Natural killer cell treated with Interleukin-12 subunit alpha and Interleukin-12 subunit beta and Interleukin-15 and Interleukin-18, amount 100 ng/mL, for 72 hours (primary cell): ENCODE data around the gene VPS35L. TPM values are rescaled to one million over a fixed set of nuclear protein-coding genes. Genes with fewer than 3 reads are reported as not detected.

Source experiments
- ATAC-seq, 2 donors: fragments of 150-1000 bp; cut with Tn5 transposase in 1 of 2; sonication (Bioruptor Pico), chemical (Tn5 transposase) in 1 of 2; 2 replicates each; pipeline ENCODE4 v1.10.0; 2021
- DNase-seq: peaks from one replicate; pipeline ENCODE4 v3.0.0; 2022; ENCODE audit warnings: low spot score
- H3K27ac Mint-ChIP-seq, 2 donors: 1 replicate in 1 of 2; 2 replicates in 1 of 2; pipeline ENCODE4 v1.8.0; 2022; ENCODE audit warnings: mixed read lengths in 2 of 2, mild to moderate bottlenecking in 1 of 2, moderate library complexity in 1 of 2
- H3K27me3 Mint-ChIP-seq, 2 donors: 1 replicate in 1 of 2; 2 replicates in 1 of 2; pipeline ENCODE4 v1.8.0; 2022; ENCODE audit warnings: mixed read lengths in 2 of 2
- H3K36me3 Mint-ChIP-seq: one replicate; pipeline ENCODE4 v1.8.0; 2022; ENCODE audit warnings: mixed read lengths
- H3K4me1 Mint-ChIP-seq, 2 donors: 1 replicate in 1 of 2; 2 replicates in 1 of 2; pipeline ENCODE4 v1.8.0; 2022; ENCODE audit warnings: low read depth in 2 of 2, mixed read lengths in 2 of 2, mild to moderate bottlenecking in 1 of 2
- H3K4me3 Mint-ChIP-seq: one replicate; pipeline ENCODE4 v1.8.0; 2022; ENCODE audit warnings: mixed read lengths
- H3K9me3 Mint-ChIP-seq: 2 replicates; pipeline ENCODE4 v1.8.0; 2022; ENCODE audit warnings: mixed read lengths
- total RNA-seq, 2 donors: library from RNA; stranded (reverse); gene quantifications; one replicate each; pipeline ENCODE4 v1.2.3, GENCODE V29; 2022

The VPS35L gene
- total RNA-seq, 2 donors from 2014 or later: 41.1 to 52.6 TPM

- H3K27me3 Mint-ChIP-seq: no peaks in the 10 kb centered on the region
- H3K27ac Mint-ChIP-seq: no peak overlapping the region
- no peak overlapping the region for H3K4me3 Mint-ChIP-seq
- no peak for ATAC-seq
- peaks cover 0 to 4% of the 10 kb centered on the region in 2 donors for H3K4me1 Mint-ChIP-seq
- H3K36me3 Mint-ChIP-seq: peaks cover 5% of the 10 kb centered on the region
- H3K9me3 Mint-ChIP-seq: no peaks in the 10 kb centered on the region
- no peak for DNase-seq
These were observed 149.6 kb downstream of the VPS35L start for GRCh38 chr16:19705146-19705501.

GRCh38 chr16:19705843-19706242 lies 150.3 kb downstream of the VPS35L start:
- H3K4me3 Mint-ChIP-seq: no peak overlapping the region
- no peaks in the 10 kb centered on the region for H3K9me3 Mint-ChIP-seq
- no peaks in the 10 kb centered on the region for H3K27me3 Mint-ChIP-seq
- no peak for ATAC-seq
- H3K4me1 Mint-ChIP-seq: peaks cover 0 to 4% of the 10 kb centered on the region in 2 donors
- no peak overlapping the region for H3K27ac Mint-ChIP-seq
- no peak for DNase-seq
- peaks cover 5% of the 10 kb centered on the region for H3K36me3 Mint-ChIP-seq

- H3K27ac Mint-ChIP-seq: no peak overlapping the region
- H3K27me3 Mint-ChIP-seq: no peaks in the 10 kb centered on the region
- DNase-seq: no peak
- ATAC-seq: no peak
- H3K4me3 Mint-ChIP-seq: no peak overlapping the region
- H3K4me1 Mint-ChIP-seq: peaks cover 0 to 4% of the 10 kb centered on the region in 2 donors
- peaks cover 5% of the 10 kb centered on the region for H3K36me3 Mint-ChIP-seq
- H3K9me3 Mint-ChIP-seq: no peaks in the 10 kb centered on the region
These were observed 151.3 kb downstream of the VPS35L start for GRCh38 chr16:19706846-19707245.

- peaks cover 5% of the 10 kb centered on the region for H3K36me3 Mint-ChIP-seq
These were observed 152.2 kb downstream of the VPS35L start for GRCh38 chr16:19707569-19708295.

GRCh38 chr16:19708296-19709205 lies 153.0 kb downstream of the VPS35L start:
- peaks cover 0 to 4% of the 10 kb centered on the region in 2 donors for H3K4me1 Mint-ChIP-seq
- no peaks in the 10 kb centered on the region for H3K9me3 Mint-ChIP-seq
- peaks cover 5% of the 10 kb centered on the region for H3K36me3 Mint-ChIP-seq
- H3K27me3 Mint-ChIP-seq: no peaks in the 10 kb centered on the region
- no peak for DNase-seq
- no peak overlapping the region for H3K4me3 Mint-ChIP-seq
- ATAC-seq: no peak
- no peak overlapping the region for H3K27ac Mint-ChIP-seq

More at GRCh38 chr16:19707569-19708295, 152.2 kb downstream of the VPS35L start:
- Mint-ChIP-seq H3K4me1 (peaks cover 0 to 4% of the 10 kb centered on the region in 2 donors), H3K27ac (no peak overlapping the region), H3K9me3 (no peaks in the 10 kb centered on the region), H3K4me3 (no peak overlapping the region), H3K27me3 (no peaks in the 10 kb centered on the region)
- DNase-seq: no peak
- no peak for ATAC-seq

- H3K9me3 Mint-ChIP-seq: no peaks in the 10 kb centered on the region
- peaks cover 14% of the 10 kb centered on the region for H3K36me3 Mint-ChIP-seq
- no peak overlapping the region for H3K27ac Mint-ChIP-seq
- ATAC-seq (no peak), DNase-seq (no peak)
- H3K4me3 Mint-ChIP-seq: no peak overlapping the region
- peaks cover under 1 to 4% of the 10 kb centered on the region in 2 donors for H3K4me1 Mint-ChIP-seq
- no peaks in the 10 kb centered on the region for H3K27me3 Mint-ChIP-seq
These were observed 154.1 kb downstream of the VPS35L start for GRCh38 chr16:19709381-19710136.

- Mint-ChIP-seq H3K27ac (no peak overlapping the region), H3K4me3 (no peak overlapping the region), H3K27me3 (no peaks in the 10 kb centered on the region), H3K36me3 (peaks cover 18% of the 10 kb centered on the region), H3K9me3 (no peaks in the 10 kb centered on the region), H3K4me1 (peaks cover 5 to 7% of the 10 kb centered on the region in 2 donors)
- ATAC-seq: no peak
- no peak for DNase-seq
These were observed 154.8 kb downstream of the VPS35L start for GRCh38 chr16:19710191-19710908.

GRCh38 chr16:19710991-19711545 lies 155.6 kb downstream of the VPS35L start:
- DNase-seq (no peak), ATAC-seq (no peak)
- Mint-ChIP-seq H3K9me3 (no peaks in the 10 kb centered on the region), H3K27ac (no peak overlapping the region), H3K36me3 (peaks cover 18% of the 10 kb centered on the region), H3K4me3 (no peak overlapping the region), H3K4me1 (peaks cover 7 to 10% of the 10 kb centered on the region in 2 donors), H3K27me3 (no peaks in the 10 kb centered on the region)

GRCh38 chr16:19711643-19712042 lies 156.1 kb downstream of the VPS35L start:
- Mint-ChIP-seq H3K27me3 (no peaks in the 10 kb centered on the region), H3K36me3 (peaks cover 18% of the 10 kb centered on the region), H3K4me3 (no peak overlapping the region), H3K4me1 (peaks cover 12 to 16% of the 10 kb centered on the region in 2 donors), H3K9me3 (no peaks in the 10 kb centered on the region), H3K27ac (no peak overlapping the region)
- DNase-seq (no peak), ATAC-seq (no peak)

- H3K27ac Mint-ChIP-seq: no peak overlapping the region
- peaks cover 18% of the 10 kb centered on the region for H3K36me3 Mint-ChIP-seq
- no peak for ATAC-seq
These were observed 157.0 kb downstream of the VPS35L start for GRCh38 chr16:19712418-19713058.

GRCh38 chr16:19713697-19714096 lies 158.2 kb downstream of the VPS35L start:
- ATAC-seq: no peak
- Mint-ChIP-seq H3K27ac (no peak overlapping the region), H3K36me3 (peaks cover 18% of the 10 kb centered on the region)

More at GRCh38 chr16:19712418-19713058, 157.0 kb downstream of the VPS35L start:
- no peak for DNase-seq
- Mint-ChIP-seq H3K4me1 (peaks cover 20 to 21% of the 10 kb centered on the region in 2 donors), H3K4me3 (no peak overlapping the region), H3K9me3 (no peaks in the 10 kb centered on the region), H3K27me3 (no peaks in the 10 kb centered on the region)

GRCh38 chr16:19715566-19715965 lies 160.1 kb downstream of the VPS35L start:
- Mint-ChIP-seq H3K9me3 (no peaks in the 10 kb centered on the region), H3K4me1 (peaks cover 18 to 20% of the 10 kb centered on the region in 2 donors), H3K27ac (no peak overlapping the region), H3K4me3 (no peak overlapping the region), H3K36me3 (peaks cover 13% of the 10 kb centered on the region), H3K27me3 (no peaks in the 10 kb centered on the region)
- ATAC-seq: no peak
- DNase-seq: no peak

More at GRCh38 chr16:19713697-19714096, 158.2 kb downstream of the VPS35L start:
- Mint-ChIP-seq H3K9me3 (no peaks in the 10 kb centered on the region), H3K4me3 (no peak overlapping the region), H3K4me1 (peaks cover 20 to 21% of the 10 kb centered on the region in 2 donors), H3K27me3 (no peaks in the 10 kb centered on the region)
- no peak for DNase-seq
